Measurements from ENCODE around the gene RPSA.

Gene RPSA

DNA sequence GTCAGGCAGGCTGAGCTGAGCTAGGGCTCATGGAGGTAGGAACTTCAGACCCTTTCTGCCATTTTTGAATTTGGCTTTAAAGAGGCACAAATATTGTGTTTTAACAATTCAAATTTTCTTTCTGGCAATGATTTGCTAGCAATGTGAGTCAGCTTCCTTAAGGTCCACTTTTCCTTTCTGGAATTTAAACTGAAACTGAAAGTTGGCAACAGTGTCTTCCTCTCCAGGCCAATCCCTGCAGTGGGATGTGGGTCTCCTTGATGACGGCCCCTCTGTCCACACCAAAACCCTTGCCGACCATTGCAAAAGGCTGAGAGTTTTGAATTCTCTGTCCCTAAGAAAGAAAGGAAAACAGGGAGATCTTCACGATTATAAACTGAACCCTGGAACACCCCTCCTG, 27.1 kb downstream of the RPSA start:
- DNase-seq (ENCODE audit: low read depth, low spot score): no peak
- Histone ChIP-seq H3K9ac (ENCODE audit: insufficient read length) (no peak overlapping the region), H3K4me3 (no peak overlapping the region), H3K36me3 (ENCODE audit: insufficient read depth, low read length) (no peaks in the 10 kb centered on the region), H3K27ac (no peak overlapping the region), H3K9me3 (ENCODE audit: low read depth, low read length) (no peaks in the 10 kb centered on the region)
- TF ChIP-seq EZH2 (IDR thresholded peaks at IDR 0.05) (no peak), FOXP2 (optimal IDR thresholded peaks at IDR 0.05; ENCODE audit: control extremely low read depth, extremely low read length, insufficient read depth) (no peak), POLR2AphosphoS5 (IDR thresholded peaks at IDR 0.05; ENCODE audit: borderline replicate concordance, low read depth, low read length) (no peak)

DNA sequence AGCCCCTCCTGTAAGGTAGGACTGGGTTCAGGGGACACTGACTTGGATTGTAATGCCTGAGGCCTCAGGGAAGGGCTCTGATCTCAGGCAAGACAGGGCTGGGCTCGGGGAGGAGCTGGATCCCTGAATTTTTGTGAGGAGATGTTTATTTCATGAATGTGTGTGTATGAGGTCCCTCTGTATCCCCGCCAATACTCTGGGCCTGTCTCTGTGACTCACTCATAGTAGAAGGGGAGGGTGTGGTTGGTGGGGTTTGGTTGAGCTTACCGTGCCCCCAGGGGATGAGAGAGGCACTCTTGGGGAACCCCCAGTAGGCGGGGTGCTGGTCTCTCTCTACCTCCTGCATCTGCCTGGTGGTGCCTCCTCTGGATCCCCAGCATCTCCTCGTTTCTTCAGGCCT, 28.1 kb downstream of the RPSA start:
- no peak overlapping the region for H3K4me3 ChIP-seq
- DNase-seq (ENCODE audit: low read depth, low spot score): no peak
- no peak overlapping the region for H3K9ac ChIP-seq (ENCODE audit: insufficient read length)
- no peaks in the 10 kb centered on the region for H3K9me3 ChIP-seq (ENCODE audit: low read depth, low read length)
- H3K27ac ChIP-seq: no peak overlapping the region
- TF ChIP-seq EZH2 (IDR thresholded peaks at IDR 0.05) (no peak), FOXP2 (optimal IDR thresholded peaks at IDR 0.05; ENCODE audit: control extremely low read depth, extremely low read length, insufficient read depth) (no peak), POLR2AphosphoS5 (IDR thresholded peaks at IDR 0.05; ENCODE audit: borderline replicate concordance, low read depth, low read length) (no peak)
- no peaks in the 10 kb centered on the region for H3K36me3 ChIP-seq (ENCODE audit: insufficient read depth, low read length)

DNA sequence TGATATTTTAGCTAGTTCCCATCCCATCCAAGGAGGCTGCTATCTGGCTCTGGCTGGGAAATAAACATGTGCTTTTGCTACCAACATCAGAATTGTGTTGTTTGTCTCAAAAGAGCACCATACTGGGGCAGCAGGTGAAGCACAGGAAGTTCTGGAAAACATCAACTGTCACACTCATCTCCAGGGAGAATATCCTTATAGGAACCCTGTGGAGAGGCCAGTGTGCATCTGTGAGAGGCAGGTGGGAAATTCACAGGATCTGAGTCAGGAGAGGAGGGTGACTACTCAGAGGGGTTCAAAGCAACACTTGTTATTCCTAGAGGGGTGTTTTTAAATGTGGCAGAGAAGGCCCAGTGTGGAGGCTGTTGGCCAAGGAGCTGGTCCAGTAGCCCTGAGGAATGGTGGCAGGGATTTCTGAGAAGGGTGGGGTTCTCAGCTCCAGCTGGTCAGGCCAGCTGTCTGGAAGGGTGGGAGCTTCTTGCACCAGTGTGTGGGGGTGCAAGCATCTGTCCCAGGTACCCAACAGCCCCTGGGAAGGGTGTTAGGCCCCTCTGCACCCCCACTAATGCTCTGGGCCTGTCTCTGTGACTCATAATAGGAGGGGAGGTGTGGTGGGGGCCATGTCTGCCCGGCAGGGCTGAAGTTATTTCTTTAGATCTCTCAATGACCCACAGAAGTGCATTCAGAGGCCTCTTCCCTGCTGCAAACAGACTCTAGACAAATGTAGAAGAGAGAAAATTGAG, 28.7 kb downstream of the RPSA start:
- H3K36me3 ChIP-seq (ENCODE audit: insufficient read depth, low read length): no peaks in the 10 kb centered on the region
- no peak for DNase-seq (ENCODE audit: low read depth, low spot score)
- TF ChIP-seq POLR2AphosphoS5 (IDR thresholded peaks at IDR 0.05; ENCODE audit: borderline replicate concordance, low read depth, low read length) (no peak), FOXP2 (optimal IDR thresholded peaks at IDR 0.05; ENCODE audit: control extremely low read depth, extremely low read length, insufficient read depth) (no peak), EZH2 (IDR thresholded peaks at IDR 0.05) (no peak)

DNA sequence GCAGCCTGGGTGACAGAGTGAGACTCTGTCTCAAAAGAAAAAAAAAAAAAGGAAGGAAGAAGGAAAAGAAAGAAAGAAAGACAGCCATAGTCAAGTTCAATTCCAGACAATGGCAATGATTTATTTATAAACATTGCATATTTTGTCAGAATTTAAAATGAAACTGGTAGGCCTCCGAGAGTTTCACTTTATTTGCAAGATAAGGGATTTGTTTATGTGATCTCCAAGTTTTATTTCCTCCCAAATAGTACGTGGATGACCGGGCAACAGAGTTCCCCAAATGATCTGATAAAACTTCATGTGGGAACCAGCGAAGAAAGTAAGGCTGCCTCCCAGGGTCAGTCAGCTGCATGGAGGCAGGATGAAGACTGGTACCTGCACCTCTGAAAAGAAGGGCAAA, 32.4 kb downstream of the RPSA start:
- DNase-seq (ENCODE audit: low read depth, low spot score): no peak
- peak overlapping the region; percentile 73 for H3K27ac ChIP-seq
- no peaks in the 10 kb centered on the region for H3K9me3 ChIP-seq (ENCODE audit: low read depth, low read length)
- H3K9ac ChIP-seq (ENCODE audit: insufficient read length): no peak overlapping the region
- TF ChIP-seq FOXP2 (optimal IDR thresholded peaks at IDR 0.05; ENCODE audit: control extremely low read depth, extremely low read length, insufficient read depth) (no peak), POLR2AphosphoS5 (IDR thresholded peaks at IDR 0.05; ENCODE audit: borderline replicate concordance, low read depth, low read length) (no peak), EZH2 (IDR thresholded peaks at IDR 0.05) (no peak)
- no peak overlapping the region for H3K4me3 ChIP-seq
- H3K36me3 ChIP-seq (ENCODE audit: insufficient read depth, low read length): no peaks in the 10 kb centered on the region

More for the DNA sequence above, 28.7 kb downstream of the RPSA start:
- Histone ChIP-seq H3K9me3 (ENCODE audit: low read depth, low read length) (no peaks in the 10 kb centered on the region), H3K4me3 (no peak overlapping the region), H3K9ac (ENCODE audit: insufficient read length) (no peak overlapping the region), H3K27ac (no peak overlapping the region)

DNA sequence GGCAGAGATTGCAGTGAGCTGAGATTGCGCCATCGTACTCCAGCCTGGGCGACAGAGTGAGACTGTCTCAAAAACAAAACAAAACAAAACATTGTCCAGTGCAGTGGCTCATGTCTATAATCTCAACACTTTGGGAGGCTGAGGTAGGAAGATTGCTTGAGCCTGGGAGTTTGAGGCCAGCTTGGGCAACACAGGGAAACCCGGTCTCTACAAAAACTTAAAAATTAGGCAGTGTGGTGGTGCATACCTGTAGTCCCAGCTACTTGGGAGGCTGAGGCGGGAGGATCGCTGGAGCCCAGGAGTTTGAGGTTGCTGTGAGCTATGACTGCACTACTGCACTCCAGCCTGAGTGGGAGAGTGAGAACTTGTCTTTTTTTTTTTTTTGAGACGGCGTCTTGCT, 33.8 kb downstream of the RPSA start:
- TF ChIP-seq POLR2AphosphoS5 (IDR thresholded peaks at IDR 0.05; ENCODE audit: borderline replicate concordance, low read depth, low read length) (no peak), FOXP2 (optimal IDR thresholded peaks at IDR 0.05; ENCODE audit: control extremely low read depth, extremely low read length, insufficient read depth) (no peak), EZH2 (IDR thresholded peaks at IDR 0.05) (no peak)
- Histone ChIP-seq H3K9me3 (ENCODE audit: low read depth, low read length) (no peaks in the 10 kb centered on the region), H3K36me3 (ENCODE audit: insufficient read depth, low read length) (no peaks in the 10 kb centered on the region), H3K27ac (no peak overlapping the region), H3K9ac (ENCODE audit: insufficient read length) (no peak overlapping the region), H3K4me3 (no peak overlapping the region)
- DNase-seq (ENCODE audit: low read depth, low spot score): no peak

DNA sequence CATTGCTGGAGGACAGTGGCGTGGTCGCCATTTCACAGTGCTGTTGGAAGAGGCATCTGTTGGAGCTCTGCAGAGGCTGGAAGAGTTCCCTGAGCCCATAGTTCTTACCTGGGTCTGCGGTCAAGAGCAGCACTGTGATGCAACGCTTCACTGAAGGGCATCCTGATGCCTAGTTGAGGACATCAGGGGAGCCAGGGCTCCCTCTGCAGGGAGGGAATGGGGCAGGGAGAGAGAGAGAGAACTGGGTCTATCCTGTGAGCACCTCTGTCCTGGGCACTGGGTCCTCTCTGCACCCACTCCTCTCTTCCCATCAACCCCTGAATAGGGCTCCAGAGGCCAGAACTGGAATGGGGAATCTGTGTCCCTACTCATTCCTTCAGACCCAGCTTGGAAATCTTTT, 37.0 kb downstream of the RPSA start:
- no peaks in the 10 kb centered on the region for H3K9me3 ChIP-seq (ENCODE audit: low read depth, low read length)
- H3K9ac ChIP-seq (ENCODE audit: insufficient read length): no peak overlapping the region
- no peak overlapping the region for H3K4me3 ChIP-seq
- DNase-seq (ENCODE audit: low read depth, low spot score): no peak
- no peaks in the 10 kb centered on the region for H3K36me3 ChIP-seq (ENCODE audit: insufficient read depth, low read length)
- no peak overlapping the region for H3K27ac ChIP-seq
- TF ChIP-seq POLR2AphosphoS5 (IDR thresholded peaks at IDR 0.05; ENCODE audit: borderline replicate concordance, low read depth, low read length) (no peak), EZH2 (IDR thresholded peaks at IDR 0.05) (no peak), FOXP2 (optimal IDR thresholded peaks at IDR 0.05; ENCODE audit: control extremely low read depth, extremely low read length, insufficient read depth) (no peak)

DNA sequence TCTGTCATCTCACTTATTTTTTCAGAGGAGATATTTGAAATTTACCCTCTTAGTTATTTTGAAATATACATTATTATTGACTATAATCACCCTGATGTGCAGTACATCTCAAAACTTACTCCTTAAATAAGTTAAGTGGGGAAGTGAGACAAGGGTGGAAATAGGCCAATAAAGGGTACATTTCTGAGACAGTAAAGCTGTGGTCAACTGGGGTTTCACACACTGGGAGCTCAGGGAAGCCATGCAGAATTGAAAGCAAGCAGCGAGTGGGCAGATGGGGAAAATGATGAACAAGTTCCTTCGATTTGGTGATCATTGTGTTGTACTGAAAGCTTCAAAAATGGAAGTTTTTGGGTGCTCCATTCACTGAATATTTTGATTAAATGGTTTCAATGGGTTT, 39.4 kb downstream of the RPSA start:
- H3K9me3 ChIP-seq (ENCODE audit: low read depth, low read length): no peaks in the 10 kb centered on the region
- DNase-seq (ENCODE audit: low read depth, low spot score): no peak
- TF ChIP-seq POLR2AphosphoS5 (IDR thresholded peaks at IDR 0.05; ENCODE audit: borderline replicate concordance, low read depth, low read length) (no peak), FOXP2 (optimal IDR thresholded peaks at IDR 0.05; ENCODE audit: control extremely low read depth, extremely low read length, insufficient read depth) (no peak), EZH2 (IDR thresholded peaks at IDR 0.05) (no peak)
- no peaks in the 10 kb centered on the region for H3K36me3 ChIP-seq (ENCODE audit: insufficient read depth, low read length)
- H3K4me3 ChIP-seq: no peak overlapping the region
- no peak overlapping the region for H3K27ac ChIP-seq
- H3K9ac ChIP-seq (ENCODE audit: insufficient read length): no peak overlapping the region

DNA sequence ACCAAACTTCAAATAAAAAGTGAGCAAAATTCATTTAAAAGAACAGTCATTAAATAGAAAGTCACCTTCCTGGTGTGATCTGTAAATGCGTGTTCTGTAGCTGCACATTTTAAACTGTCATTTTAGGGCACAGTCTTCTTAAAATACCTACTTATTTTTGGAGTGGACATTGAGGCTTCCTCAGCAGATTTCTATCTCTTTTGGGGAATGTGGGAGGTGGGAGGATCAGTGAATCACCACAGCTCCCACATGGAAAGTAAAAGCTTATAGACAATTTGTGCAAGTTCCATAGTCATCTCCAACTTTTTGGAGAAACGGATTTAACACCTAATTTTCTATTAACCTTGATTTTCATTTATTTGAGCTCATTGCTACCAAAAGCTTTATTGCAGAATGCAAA, 39.9 kb downstream of the RPSA start:
- no peak overlapping the region for H3K27ac ChIP-seq
- no peaks in the 10 kb centered on the region for H3K9me3 ChIP-seq (ENCODE audit: low read depth, low read length)
- no peaks in the 10 kb centered on the region for H3K36me3 ChIP-seq (ENCODE audit: insufficient read depth, low read length)
- H3K9ac ChIP-seq (ENCODE audit: insufficient read length): no peak overlapping the region
- H3K4me3 ChIP-seq: no peak overlapping the region
- DNase-seq (ENCODE audit: low read depth, low spot score): no peak
- TF ChIP-seq POLR2AphosphoS5 (IDR thresholded peaks at IDR 0.05; ENCODE audit: borderline replicate concordance, low read depth, low read length): no peak
- no peak for TF ChIP-seq FOXP2 (optimal IDR thresholded peaks at IDR 0.05; ENCODE audit: control extremely low read depth, extremely low read length, insufficient read depth)
- no peak for TF ChIP-seq EZH2 (IDR thresholded peaks at IDR 0.05)

Data from SK-N-MC (cell line).